Liver (tissue), 3 donors: ENCODE data around the gene TAPT1.

Experiments
- ATF3 ChIP-seq: IDR thresholded peaks from 2 replicates; pipeline ENCODE4 v1.6.1; 2016; ENCODE audit warnings: antibody characterized with exemption
- CTCF ChIP-seq: fragments of 150-350 bp; IDR thresholded peaks from 2 replicates; pipeline ENCODE4 v1.5.1; 2017; ENCODE audit warnings: improper control_type of control experiment, low read depth, low read length; ENCODE audit not compliant: missing input control
- FOXA1 ChIP-seq: IDR thresholded peaks from 2 replicates; pipeline ENCODE4 v1.6.1; 2016; ENCODE audit warnings: antibody characterized with exemption
- GABPA ChIP-seq, 2 donors: IDR thresholded peaks in 1 of 2; conservative IDR thresholded peaks in 1 of 2; 2 replicates each; pipeline ENCODE4 v1.6.1; 2016; ENCODE audit warnings: antibody characterized with exemption in 2 of 2, mild to moderate bottlenecking in 1 of 2, moderate library complexity in 1 of 2
- HNF4A ChIP-seq, 2 donors: conservative IDR thresholded peaks; 2 replicates each; pipeline ENCODE4 v1.6.1; 2016; ENCODE audit warnings: antibody characterized with exemption in 2 of 2, mild to moderate bottlenecking in 2 of 2
- HNF4G ChIP-seq: IDR thresholded peaks from 2 replicates; pipeline ENCODE4 v1.6.1; 2016; ENCODE audit warnings: antibody characterized with exemption
- JUND ChIP-seq, 2 donors: IDR thresholded peaks; 2 replicates each; pipeline ENCODE4 v1.6.1; 2016; ENCODE audit warnings: antibody characterized with exemption in 2 of 2
- MAX ChIP-seq: IDR thresholded peaks from 2 replicates; pipeline ENCODE4 v1.6.1; 2016; ENCODE audit warnings: antibody characterized with exemption
- RAD21 ChIP-seq, 2 donors: IDR thresholded peaks; 2 replicates each; pipeline ENCODE4 v1.6.1; 2016; ENCODE audit warnings: antibody characterized with exemption in 2 of 2, mild to moderate bottlenecking in 2 of 2
- REST ChIP-seq: IDR thresholded peaks from 2 replicates; pipeline ENCODE4 v1.6.1; 2016; ENCODE audit warnings: antibody characterized with exemption, mild to moderate bottlenecking
- RXRA ChIP-seq, 2 donors: IDR thresholded peaks; 2 replicates each; pipeline ENCODE4 v1.6.1; 2017 to 2018; ENCODE audit warnings: antibody characterized with exemption in 2 of 2, mild to moderate bottlenecking in 1 of 2
- SP1 ChIP-seq: IDR thresholded peaks from 2 replicates; pipeline ENCODE4 v1.6.1; 2018; ENCODE audit warnings: antibody characterized with exemption, mild to moderate bottlenecking
- TAF1 ChIP-seq: conservative IDR thresholded peaks from 2 replicates; pipeline ENCODE4 v1.6.1; 2016; ENCODE audit warnings: antibody characterized with exemption, mild to moderate bottlenecking
- ZBTB33 ChIP-seq: IDR thresholded peaks from 2 replicates; pipeline ENCODE4 v1.6.1; 2016; ENCODE audit warnings: antibody characterized with exemption
- donor health status: healthy.
- donor health status: healthy.

GRCh38 chr4:16256343-16256742 lies 30.1 kb upstream of the TAPT1 start:
- TF ChIP-seq CTCF (no peak), RAD21 (IDR thresholded peaks at IDR 0.05) (no peak), JUND (IDR thresholded peaks at IDR 0.05) (no peak), MAX (no peak), HNF4A (conservative IDR thresholded peaks at IDR 0.05) (no peak), REST (no peak), TAF1 (no peak), ZBTB33 (no peak), HNF4G (no peak), SP1 (no peak), GABPA (IDR thresholded peaks at IDR 0.05 in 1 of 2, conservative IDR thresholded peaks at IDR 0.05 in 1 of 2) (no peak), ATF3 (no peak), FOXA1 (no peak), RXRA (IDR thresholded peaks at IDR 0.05) (no peak)
